HG03135 (cell line): Measurements from ENCODE around the gene THBS2.
"Not testable (repeated sequence)": the region's sequence is repeated elsewhere in the genome, so short reads cannot be mapped to it uniquely, and the experiment has no call there.

Experiments
- ATAC-seq: cut with Tn5 transposase; IDR thresholded peaks from one replicate; pipeline ENCODE4 v1.9.1; 2021; ENCODE audit warnings: mild to moderate bottlenecking, moderate library complexity; ENCODE audit not compliant: unreplicated experiment

The THBS2 gene

GRCh38 chr6:169188051-169188470, 65.6 kb downstream of the THBS2 start:
- ATAC-seq, result no peak

- no peak for ATAC-seq
These were observed 67.0 kb downstream of the THBS2 start for GRCh38 chr6:169186496-169187169.

- ATAC-seq, result no peak
These were observed 67.8 kb downstream of the THBS2 start for GRCh38 chr6:169185692-169186485.

GRCh38 chr6:169185011-169185521, 68.6 kb downstream of the THBS2 start:
- no peak for ATAC-seq

GRCh38 chr6:169184419-169184818, 69.2 kb downstream of the THBS2 start:
- no peak for ATAC-seq

GRCh38 chr6:169183233-169183632, 70.4 kb downstream of the THBS2 start:
- no peak for ATAC-seq

GRCh38 chr6:169179831-169180230, 73.8 kb downstream of the THBS2 start:
- not testable (repeated sequence) for ATAC-seq

GRCh38 chr6:169177516-169178166, 76.0 kb downstream of the THBS2 start:
- ATAC-seq, result no peak

- ATAC-seq, result no peak
These were observed 77.2 kb downstream of the THBS2 start for GRCh38 chr6:169176361-169176991.

- ATAC-seq, result no peak
These were observed 78.2 kb downstream of the THBS2 start for GRCh38 chr6:169175360-169175887.

- ATAC-seq, result no peak
These were observed 78.9 kb downstream of the THBS2 start for GRCh38 chr6:169174516-169175359.

GRCh38 chr6:169173532-169174268, 79.9 kb downstream of the THBS2 start:
- ATAC-seq, result no peak

- no peak for ATAC-seq
These were observed 80.7 kb downstream of the THBS2 start for GRCh38 chr6:169172946-169173345.

- ATAC-seq, result no peak
These were observed 81.2 kb downstream of the THBS2 start for GRCh38 chr6:169172456-169172855.

- no peak for ATAC-seq
These were observed 81.7 kb downstream of the THBS2 start for GRCh38 chr6:169171951-169172350.

- ATAC-seq, result no peak
These were observed 82.6 kb downstream of the THBS2 start for GRCh38 chr6:169171016-169171415.

- ATAC-seq, result no peak
These were observed 83.1 kb downstream of the THBS2 start for GRCh38 chr6:169170583-169170955.

- ATAC-seq, result no peak
These were observed 83.6 kb downstream of the THBS2 start for GRCh38 chr6:169169941-169170582.

GRCh38 chr6:169169375-169169774, 84.3 kb downstream of the THBS2 start:
- ATAC-seq, result no peak
